ENCODE data around the gene C1QTNF7.

DNA sequence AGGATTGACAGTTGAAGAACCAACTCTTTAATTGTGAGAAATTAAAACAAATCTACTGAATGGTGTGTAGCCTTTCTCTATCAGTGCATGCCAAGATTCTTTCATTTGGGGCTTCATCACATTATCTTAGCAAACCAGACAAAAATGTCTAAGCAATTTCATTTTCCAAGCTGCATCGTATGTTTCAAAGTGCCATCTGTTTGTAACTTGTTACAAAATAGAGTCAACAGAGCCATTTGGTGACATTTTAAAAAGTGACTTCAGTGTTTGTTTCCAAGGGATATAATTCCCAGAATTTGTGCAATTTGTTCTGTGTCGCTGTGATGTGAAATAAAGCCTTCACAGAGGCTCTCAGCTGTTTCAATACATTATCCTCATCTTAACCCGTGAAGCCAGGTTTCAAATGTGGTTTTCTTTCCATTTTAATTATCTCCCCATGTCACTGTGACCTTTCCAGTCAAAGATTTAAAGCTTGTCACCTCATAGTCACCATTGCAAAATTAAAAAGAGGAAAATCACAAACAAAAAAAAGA is 46.0 kb upstream of the C1QTNF7 start:
- TF ChIP-seq, protein P1, sequence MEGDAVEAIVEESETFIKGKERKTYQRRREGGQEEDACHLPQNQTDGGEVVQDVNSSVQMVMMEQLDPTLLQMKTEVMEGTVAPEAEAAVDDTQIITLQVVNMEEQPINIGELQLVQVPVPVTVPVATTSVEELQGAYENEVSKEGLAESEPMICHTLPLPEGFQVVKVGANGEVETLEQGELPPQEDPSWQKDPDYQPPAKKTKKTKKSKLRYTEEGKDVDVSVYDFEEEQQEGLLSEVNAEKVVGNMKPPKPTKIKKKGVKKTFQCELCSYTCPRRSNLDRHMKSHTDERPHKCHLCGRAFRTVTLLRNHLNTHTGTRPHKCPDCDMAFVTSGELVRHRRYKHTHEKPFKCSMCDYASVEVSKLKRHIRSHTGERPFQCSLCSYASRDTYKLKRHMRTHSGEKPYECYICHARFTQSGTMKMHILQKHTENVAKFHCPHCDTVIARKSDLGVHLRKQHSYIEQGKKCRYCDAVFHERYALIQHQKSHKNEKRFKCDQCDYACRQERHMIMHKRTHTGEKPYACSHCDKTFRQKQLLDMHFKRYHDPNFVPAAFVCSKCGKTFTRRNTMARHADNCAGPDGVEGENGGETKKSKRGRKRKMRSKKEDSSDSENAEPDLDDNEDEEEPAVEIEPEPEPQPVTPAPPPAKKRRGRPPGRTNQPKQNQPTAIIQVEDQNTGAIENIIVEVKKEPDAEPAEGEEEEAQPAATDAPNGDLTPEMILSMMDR (conservative IDR thresholded peaks at IDR 0.05; ENCODE audit: low read length): no peak
- no peak for TF ChIP-seq EZH2phosphoT487 (IDR thresholded peaks at IDR 0.05; ENCODE audit: borderline replicate concordance)

Data from Loucy (cell line).